ENCODE measurements around the gene KBTBD8. TPM values are rescaled to one million over a fixed set of nuclear protein-coding genes. Genes with fewer than 3 reads are reported as not detected.

Gene KBTBD8
- total and polyA plus RNA-seq, 9 of the 15 experiments (the other 6 are each of a cell fraction or from before 2014, with no cell fraction given) = 2.7 to 9.1 (median 5.6) TPM

- no peak for TF ChIP-seq CHAMP1 (IDR thresholded peaks at IDR 0.05)
- TF ChIP-seq MITF (IDR thresholded peaks at IDR 0.05) = no peak
- no peak for TF ChIP-seq NR2C2 (CRISPR knock-in tag; IDR thresholded peaks at IDR 0.05)
- TF ChIP-seq NR2C2 (tag; IDR thresholded peaks at IDR 0.05) = peak; percentile 84
- peak; percentile 50; the same call in 1 of the 2 replicates for TF ChIP-seq USF1 (CRISPR knock-in tag; IDR thresholded peaks at IDR 0.05)
- TF ChIP-seq MAFK (IDR thresholded peaks at IDR 0.05; ENCODE audit: low read length) = no peak
- TF ChIP-seq GABPB2 (CRISPR knock-in tag; conservative IDR thresholded peaks at IDR 0.05) = no peak
- TF ChIP-seq HLTF (IDR thresholded peaks at IDR 0.05) = no peak
- no peak for TF ChIP-seq FUS (optimal IDR thresholded peaks at IDR 0.05; ENCODE audit: low read depth, low read length)
- TF ChIP-seq EWSR1 (IDR thresholded peaks at IDR 0.05; ENCODE audit: borderline replicate concordance, low read depth, partially characterized antibody) = no peak
- no peak for TF ChIP-seq NCOA6 (IDR thresholded peaks at IDR 0.05)
- TF ChIP-seq CBX3 (IDR thresholded peaks at IDR 0.05; ENCODE audit: borderline replicate concordance in 1 of 2, low read length in 2 of 2) = no peak
- no peak for TF ChIP-seq NUFIP1 (IDR thresholded peaks at IDR 0.05; ENCODE audit: partially characterized antibody)
- no peak for TF ChIP-seq ZNF134 (CRISPR knock-in tag; conservative IDR thresholded peaks at IDR 0.05)
- no peak for TF ChIP-seq SAFB (IDR thresholded peaks at IDR 0.05; ENCODE audit: borderline replicate concordance, low read depth, low read length)
- no peak for TF ChIP-seq CLOCK (CRISPR knock-in tag; IDR thresholded peaks at IDR 0.05; ENCODE audit: borderline replicate concordance)
- no peak for TF ChIP-seq NR2F6 (CRISPR knock-in tag; IDR thresholded peaks at IDR 0.05)
- TF ChIP-seq POLR2B (IDR thresholded peaks at IDR 0.05; ENCODE audit: low read depth, partially characterized antibody) = no peak
- peak in 1 of 2 experiments; percentile 88 for TF ChIP-seq NCOA2 (IDR thresholded peaks at IDR 0.05; ENCODE audit: partially characterized antibody in 2 of 2)
- TF ChIP-seq NRF1 (conservative IDR thresholded peaks at IDR 0.05 in 1 of 2, IDR thresholded peaks at IDR 0.05 in 1 of 2) = no peak
- no peak for TF ChIP-seq ETV6 (IDR thresholded peaks at IDR 0.05; ENCODE audit: borderline replicate concordance in 1 of 2, low read depth in 2 of 2, low read length in 1 of 2)
- no peak for TF ChIP-seq ETV6 (CRISPR knock-in tag; IDR thresholded peaks at IDR 0.05; ENCODE audit: borderline replicate concordance)
These were observed 20.1 kb downstream of the KBTBD8 start (continued) for GRCh38 chr3:67018105-67018788.
